ENCODE measurements around the gene MAPK8IP2.
"Not testable (repeated sequence)": the region's sequence is repeated elsewhere in the genome, so short reads cannot be mapped to it uniquely, and the experiment has no call there.

Gene MAPK8IP2

GRCh38 chr22:50613291-50613981 lies 12.8 kb downstream of the MAPK8IP2 start:
- DNase-seq: no peak

DNA sequence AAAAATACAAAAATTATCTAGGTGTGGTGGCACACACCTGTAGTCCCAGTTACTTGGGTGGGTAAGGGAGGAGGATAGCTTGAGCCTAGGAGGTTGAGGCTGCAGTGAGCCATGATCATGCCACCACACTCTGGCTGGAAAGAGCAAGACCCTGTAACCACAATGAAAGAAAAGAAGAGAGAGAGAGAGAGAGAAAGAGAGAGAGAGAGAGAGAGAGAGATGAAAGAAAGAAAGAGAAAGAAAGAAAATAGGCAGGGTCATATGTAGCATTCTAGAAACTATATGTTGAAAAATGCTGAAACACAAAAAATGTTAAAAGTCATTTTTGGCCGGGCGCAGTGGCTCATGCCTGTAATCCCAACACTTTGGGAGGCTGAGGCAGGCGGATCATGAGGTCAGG lies 13.7 kb downstream of the MAPK8IP2 start:
- not testable (repeated sequence) for DNase-seq

- DNase-seq: peak in 1 of 2 donors; percentile 14
Measured at GRCh38 chr22:50620593-50621355, 20.2 kb downstream of the MAPK8IP2 start.

DNA sequence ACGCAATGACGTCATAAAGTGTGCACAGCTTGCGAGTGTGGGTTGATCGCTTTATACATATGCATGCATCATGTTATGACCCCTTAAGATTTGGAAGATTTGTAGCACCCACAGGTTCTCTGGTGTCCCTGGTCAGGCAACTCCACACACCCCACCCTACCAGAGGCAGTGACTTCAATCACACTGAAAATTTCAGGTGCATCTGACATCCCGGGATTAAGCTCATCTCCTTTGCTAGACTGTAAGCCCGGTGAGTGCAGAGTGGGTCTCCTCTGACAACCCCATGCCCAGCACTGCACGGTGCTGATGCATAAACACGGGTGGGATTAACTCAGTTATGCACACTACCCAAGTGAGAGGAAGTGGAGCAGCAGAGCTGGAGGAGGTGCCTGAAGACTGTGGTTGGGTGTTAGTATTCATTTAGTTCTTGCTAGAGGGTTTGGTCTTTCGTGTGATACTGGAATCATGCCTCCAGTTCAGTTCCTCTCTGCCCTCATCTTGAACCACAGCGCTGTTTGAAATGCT lies 20.8 kb downstream of the MAPK8IP2 start:
- peak; percentile 33 for DNase-seq

DNA sequence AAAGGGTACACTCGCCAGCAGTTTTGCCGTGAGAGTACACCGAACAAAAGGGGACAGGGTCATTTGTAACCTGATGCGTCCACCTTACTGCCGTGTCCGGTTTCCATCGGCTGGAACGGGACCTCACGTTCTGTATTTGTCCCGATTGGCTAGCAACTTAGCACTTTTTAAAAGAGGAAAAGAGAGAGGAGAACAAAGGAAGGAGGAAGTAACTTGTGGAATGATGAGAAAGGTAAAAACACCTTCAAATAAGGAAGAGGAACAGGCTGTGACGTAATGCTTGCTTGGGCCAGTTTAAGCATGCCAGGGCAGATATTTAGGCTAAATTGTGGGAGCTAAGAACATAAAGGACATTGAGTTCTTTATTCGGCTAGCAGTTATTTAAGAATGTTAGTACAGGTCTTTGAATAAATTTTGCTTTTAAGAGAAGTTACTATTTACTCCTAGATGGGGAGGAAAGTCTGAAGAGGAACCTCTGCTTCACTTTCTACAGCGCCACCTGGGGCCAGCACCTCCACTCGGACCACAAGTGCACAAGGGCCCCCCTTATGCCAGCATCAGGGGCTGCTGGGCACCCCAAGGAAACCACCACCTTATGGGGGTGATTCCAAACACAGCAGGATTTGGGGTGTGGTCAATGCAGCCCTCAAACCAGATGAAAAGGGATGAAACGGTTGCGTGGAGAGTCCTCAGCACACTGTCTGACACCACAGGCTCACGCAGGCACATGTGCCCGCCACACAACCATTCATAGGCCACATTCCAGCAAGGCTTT lies 21.5 kb downstream of the MAPK8IP2 start:
- peak in 1 of 2 donors; percentile 11 for DNase-seq

DNA sequence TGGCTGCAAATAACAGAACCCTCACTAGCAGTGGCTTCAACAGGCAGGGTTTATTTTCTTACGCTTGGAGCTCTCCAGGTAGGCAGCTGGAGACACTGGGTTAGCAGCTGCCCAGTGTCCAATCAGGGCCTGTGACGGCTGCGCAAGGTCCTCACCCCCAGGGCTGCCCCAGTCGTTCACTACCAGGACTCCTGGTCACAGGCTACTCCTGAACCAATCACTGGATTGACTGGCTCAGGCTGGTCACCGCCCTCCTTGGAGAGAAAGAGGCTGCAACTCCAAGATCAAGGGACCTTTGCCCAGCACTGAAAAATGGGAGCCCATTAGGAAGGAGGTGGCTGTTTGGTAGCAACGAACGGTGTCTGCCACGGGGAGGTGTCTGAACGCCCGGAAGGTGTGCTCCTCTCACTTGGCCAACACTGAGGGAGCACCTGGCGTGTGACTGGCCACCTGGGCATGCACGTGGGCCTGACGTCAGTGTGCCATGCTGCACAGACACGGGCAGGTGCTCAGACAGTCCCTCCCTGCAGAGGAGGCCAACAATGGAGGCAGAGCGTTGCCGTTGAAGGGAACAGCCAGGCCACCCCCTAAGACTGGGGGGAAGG lies 22.2 kb downstream of the MAPK8IP2 start:
- DNase-seq: no peak

DNA sequence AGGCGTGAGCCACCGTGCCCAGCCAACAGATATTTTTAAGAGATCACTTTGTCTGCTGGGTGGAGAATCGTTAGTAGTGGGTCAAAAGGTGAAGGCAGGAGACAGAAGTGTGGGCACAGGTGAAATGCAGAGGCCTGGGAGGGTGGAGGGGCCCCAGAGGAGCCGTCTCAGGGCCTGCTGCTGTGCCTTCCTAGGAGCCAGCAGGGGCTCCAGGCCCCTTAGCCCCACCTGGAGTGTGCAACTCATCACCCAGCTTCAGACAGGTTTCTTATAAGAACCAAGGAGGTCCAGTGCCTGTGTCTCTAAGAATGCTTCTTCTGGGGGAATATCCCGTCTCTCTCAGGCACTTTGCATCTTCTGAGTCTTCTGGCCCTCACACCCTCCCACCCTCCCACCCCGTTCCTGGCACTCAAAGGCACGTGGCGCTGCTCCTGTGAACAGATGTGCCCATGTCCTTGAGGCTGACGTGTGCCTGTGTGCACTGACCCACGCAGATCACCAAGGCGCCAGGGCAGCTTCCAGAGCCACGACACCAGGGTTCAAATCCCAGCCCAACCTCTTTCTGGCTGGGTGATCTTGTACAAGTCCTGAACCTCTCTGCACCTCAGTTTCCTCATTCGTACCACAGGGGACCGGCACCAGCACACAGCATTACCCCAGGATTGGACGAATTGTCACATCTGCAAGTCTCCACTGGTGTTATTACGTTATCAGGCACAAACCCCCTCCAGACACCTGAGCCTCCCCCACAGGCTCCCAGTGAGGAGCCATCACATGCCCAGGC lies 23.9 kb downstream of the MAPK8IP2 start:
- DNase-seq: no peak

DNA sequence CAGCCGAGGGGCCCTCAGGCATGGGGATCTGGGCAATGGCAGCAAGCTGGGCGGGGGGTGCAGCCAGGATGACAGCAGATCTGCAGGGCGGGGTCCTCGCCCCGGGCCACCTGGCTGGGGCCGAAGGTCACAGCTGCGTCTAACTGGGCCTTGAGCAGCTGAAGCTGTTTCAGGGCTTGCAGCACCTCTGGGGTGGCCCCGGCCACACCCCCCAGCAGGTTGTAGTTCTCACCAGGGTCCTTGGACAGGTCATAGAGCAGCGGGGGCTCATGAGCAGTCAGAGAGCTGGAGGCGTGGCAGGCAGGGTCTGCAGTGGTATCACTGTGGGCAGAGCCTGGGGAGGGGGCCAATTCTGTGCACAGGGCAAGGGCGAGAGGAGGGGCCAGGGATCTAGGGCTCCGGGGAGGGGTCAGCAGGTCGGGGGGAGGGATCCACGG lies 24.6 kb downstream of the MAPK8IP2 start:
- DNase-seq: no peak

GRCh38 chr22:50625568-50626313 lies 25.1 kb downstream of the MAPK8IP2 start:
- DNase-seq: no peak

- DNase-seq: no peak
Measured at GRCh38 chr22:50626314-50626849, 25.8 kb downstream of the MAPK8IP2 start.

DNA sequence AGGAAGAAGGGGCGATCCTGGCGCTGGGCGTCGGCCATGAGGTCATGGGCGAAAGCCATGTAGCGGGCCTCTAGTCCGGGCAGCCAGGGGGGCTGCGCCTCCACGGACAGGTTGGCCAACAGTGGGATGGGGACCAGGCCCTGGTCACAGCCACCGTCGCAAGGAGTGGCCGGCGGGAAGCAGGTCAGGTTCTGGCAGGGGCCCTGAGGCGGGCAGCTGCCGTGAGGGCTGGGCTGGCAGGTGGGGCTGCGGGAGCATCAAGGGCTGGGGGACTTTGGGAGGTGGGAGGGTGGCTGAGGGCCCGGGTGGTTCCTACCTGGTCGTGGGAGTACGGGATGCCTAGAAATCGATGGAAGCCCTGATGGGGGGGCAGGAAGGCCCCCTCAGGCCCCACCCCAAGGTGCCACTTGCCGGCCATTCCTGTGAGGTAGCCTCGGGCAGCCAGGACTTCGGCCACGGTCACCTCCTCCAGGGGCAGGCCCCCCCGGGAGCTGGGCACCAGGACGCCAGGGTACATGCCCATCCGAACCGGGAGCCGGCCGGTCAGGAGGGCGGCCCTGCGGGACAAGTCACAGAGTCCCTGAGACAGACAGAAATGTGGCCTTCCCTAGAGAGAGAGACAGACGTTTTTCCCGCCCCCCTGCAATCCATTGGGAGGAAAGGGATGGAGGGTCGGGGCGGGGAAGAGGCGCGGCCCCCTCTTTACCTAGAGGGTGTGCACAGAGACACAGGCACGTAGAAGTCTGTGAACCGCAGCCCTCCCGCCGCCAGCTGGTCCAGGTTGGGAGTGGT lies 26.5 kb downstream of the MAPK8IP2 start:
- no peak for DNase-seq

DNA sequence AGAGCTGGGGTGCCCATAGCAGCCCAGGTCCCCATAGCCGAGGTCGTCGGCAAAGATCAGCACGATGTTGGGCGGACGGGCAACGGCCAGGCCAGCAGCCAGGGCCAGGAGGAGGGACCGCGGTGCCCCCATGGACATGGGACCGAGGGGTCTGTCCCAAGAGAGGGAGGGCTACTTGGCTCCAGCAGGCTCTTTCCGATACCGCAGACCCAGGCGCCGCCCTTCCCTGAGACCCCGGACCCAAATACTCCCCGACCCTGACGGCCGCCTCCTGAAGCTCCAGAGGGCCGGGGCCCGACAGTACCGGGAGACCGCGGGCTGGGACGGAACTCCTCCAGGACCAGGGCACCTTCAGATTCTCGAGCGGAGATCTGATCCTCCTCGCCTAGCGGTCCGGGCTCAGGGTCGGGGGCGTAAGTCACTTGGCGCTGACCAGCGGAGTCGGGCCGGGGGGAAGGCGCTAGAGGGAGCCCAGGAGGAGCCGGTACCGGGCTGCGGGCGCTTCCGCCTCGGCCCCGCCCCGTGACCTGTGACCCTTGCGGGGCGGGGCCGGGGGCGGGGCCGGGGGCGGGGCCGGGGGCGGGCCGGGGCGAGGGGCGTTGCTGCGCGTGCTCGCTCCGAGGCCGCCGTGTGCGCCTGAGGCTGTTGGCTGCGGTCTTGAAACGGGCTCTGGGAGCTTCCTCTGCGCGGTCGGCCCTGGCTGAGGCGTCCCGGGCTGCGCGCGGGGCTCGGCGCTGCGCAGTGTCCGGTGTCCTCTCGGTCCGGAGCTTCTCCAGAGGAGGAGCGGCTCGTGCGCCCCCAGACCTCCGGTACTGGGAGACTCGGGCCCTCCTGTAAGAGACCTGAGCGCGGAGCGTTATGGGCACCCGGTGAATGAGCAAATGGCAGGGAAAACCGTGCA lies 27.3 kb downstream of the MAPK8IP2 start, which contains the start of gene ARSA:
Gene ARSA, minus strand, starts transcription at position 511 of the 901 bp plus-strand sequence. Its CDS starts 373 bp downstream, at position 138.
- DNase-seq: peak; percentile 70 to 78

DNA sequence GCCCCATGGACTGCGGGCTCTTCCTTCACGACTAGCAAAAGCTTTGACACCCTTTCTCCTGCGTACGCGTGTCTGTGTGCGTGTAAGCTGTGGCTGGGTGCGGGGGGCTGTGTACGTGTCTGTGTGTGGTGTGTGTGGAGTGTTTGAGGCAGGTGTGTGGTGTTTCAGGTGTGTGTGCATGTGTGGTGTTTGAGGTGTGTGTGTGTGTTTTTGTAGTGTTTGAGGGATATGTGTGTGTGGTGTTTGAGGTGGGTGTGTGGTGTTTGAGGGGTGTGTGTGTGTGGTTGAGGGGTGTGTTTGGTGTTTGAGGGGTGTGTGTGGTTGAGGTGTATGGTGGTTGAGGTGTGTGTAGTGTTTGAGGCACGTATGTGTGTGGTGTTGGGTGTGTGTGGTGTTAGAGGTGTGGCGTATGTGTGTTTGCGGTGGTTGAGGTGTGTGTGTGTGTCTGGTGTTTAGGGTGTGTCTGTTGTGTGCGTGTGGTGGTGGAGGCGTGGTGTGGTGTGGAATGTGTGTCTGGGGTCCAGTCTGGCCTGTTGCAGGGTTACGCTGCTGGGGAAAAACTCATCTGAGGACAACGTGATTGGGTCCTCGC lies 28.0 kb downstream of the MAPK8IP2 start:
- DNase-seq: no peak

DNA sequence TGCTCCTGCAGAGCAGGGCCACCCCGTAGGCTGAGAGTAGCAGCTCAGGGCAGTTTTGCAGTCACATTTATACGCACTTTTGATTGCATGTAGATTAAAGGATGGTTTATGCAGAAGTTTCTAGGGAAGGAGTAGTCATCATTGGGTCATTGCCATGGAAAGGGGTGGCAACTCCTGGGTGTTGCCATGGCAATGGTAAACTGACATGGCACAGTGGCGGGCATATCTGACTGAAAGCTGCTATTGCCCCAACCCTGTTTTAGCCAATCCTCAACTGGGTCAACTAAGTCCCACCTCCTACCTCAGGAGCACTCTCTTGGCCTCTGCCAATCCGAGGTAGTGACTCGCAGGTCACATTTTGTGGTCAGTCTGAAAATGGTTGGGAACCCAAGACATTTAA lies 29.8 kb downstream of the MAPK8IP2 start:
- DNase-seq: no peak

DNA sequence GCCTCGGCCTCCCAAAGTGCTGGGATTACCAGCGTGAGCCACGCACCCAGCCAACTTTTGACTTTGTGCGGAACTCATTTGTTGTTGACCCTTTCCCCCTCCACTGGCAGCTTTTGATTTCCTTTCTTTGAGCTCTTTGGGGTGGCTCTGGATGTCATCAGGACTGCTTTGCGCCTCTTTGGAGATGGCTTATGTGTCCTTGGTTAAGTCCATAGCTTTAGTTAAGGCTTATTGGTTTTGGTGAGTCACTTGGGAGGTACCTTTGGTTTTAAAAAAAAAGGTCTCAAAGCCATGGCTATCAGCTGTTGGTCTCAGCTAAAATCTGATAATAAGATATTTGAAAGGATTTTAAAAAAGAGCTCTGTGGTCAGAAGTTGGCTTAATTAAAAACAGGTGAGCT lies 32.5 kb downstream of the MAPK8IP2 start:
- no peak for DNase-seq

GRCh38 chr22:50633771-50634170 lies 33.2 kb downstream of the MAPK8IP2 start:
- no peak for DNase-seq

- DNase-seq: no peak
Measured at GRCh38 chr22:50635591-50635990, 35.0 kb downstream of the MAPK8IP2 start.

GRCh38 chr22:50640296-50640695 lies 39.7 kb downstream of the MAPK8IP2 start:
- DNase-seq: not testable (repeated sequence)
